ENCODE data around the gene SCAMP1. TPM values are rescaled to one million over a fixed set of nuclear protein-coding genes. Genes with fewer than 3 reads are reported as not detected.
A peak's percentile ranks its signal among the peaks of the same experiment; 100 is the strongest.

SCAMP1 gene
- total RNA-seq, 1 donor from 2014 or later = 21.9 TPM

- TF ChIP-seq POLR2A (IDR thresholded peaks at IDR 0.05) = no peak
- TF ChIP-seq CTCF (IDR thresholded peaks at IDR 0.05) = no peak
- no peak for TF ChIP-seq POLR2AphosphoS5 (IDR thresholded peaks at IDR 0.05; ENCODE audit: insufficient read depth in 1 of 2, low read depth in 1 of 2)
- no peaks in the 10 kb centered on the region for H3K36me3 ChIP-seq
- peaks cover 38% of the 10 kb centered on the region for H3K4me1 ChIP-seq
- intact Hi-C loops (cut with DNase I) = no loop called here
- H3K9me3 ChIP-seq = no peaks in the 10 kb centered on the region
- H3K27ac ChIP-seq = no peak overlapping the region
- H3K27me3 ChIP-seq = no peaks in the 10 kb centered on the region
- DNase-seq (ENCODE audit: extremely low spot score in 2 of 2) = no peak
- H3K4me3 ChIP-seq = no peak overlapping the region
Measured at GRCh38 chr5:78522476-78523260, 162.3 kb downstream of the SCAMP1 start.

- peak overlapping the region; percentile 0 for H3K27ac ChIP-seq
Measured at GRCh38 chr5:78523314-78524193, 163.1 kb downstream of the SCAMP1 start.

GRCh38 chr5:78526049-78526525 lies 165.7 kb downstream of the SCAMP1 start:
- Histone ChIP-seq H3K27me3 (no peaks in the 10 kb centered on the region), H3K27ac (peak overlapping the region; percentile 64), H3K4me3 (no peak overlapping the region), H3K4me1 (peaks cover 32% of the 10 kb centered on the region), H3K36me3 (no peaks in the 10 kb centered on the region), H3K9me3 (no peaks in the 10 kb centered on the region)
- intact Hi-C loops (cut with DNase I) = no loop called here
- no peak for DNase-seq (ENCODE audit: extremely low spot score in 2 of 2)
- TF ChIP-seq POLR2AphosphoS5 (IDR thresholded peaks at IDR 0.05; ENCODE audit: insufficient read depth in 1 of 2, low read depth in 1 of 2) (no peak), POLR2A (IDR thresholded peaks at IDR 0.05) (no peak), CTCF (IDR thresholded peaks at IDR 0.05) (no peak)

More at GRCh38 chr5:78523314-78524193, 163.1 kb downstream of the SCAMP1 start:
- no peaks in the 10 kb centered on the region for H3K9me3 ChIP-seq
- no peak for DNase-seq (ENCODE audit: extremely low spot score in 2 of 2)
- no peaks in the 10 kb centered on the region for H3K36me3 ChIP-seq
- no peaks in the 10 kb centered on the region for H3K27me3 ChIP-seq
- peaks cover 44% of the 10 kb centered on the region for H3K4me1 ChIP-seq
- no peak overlapping the region for H3K4me3 ChIP-seq
- TF ChIP-seq POLR2A (IDR thresholded peaks at IDR 0.05) (no peak), CTCF (IDR thresholded peaks at IDR 0.05) (no peak), POLR2AphosphoS5 (IDR thresholded peaks at IDR 0.05; ENCODE audit: insufficient read depth in 1 of 2, low read depth in 1 of 2) (no peak)
- intact Hi-C loops (cut with DNase I) = no loop called here

GRCh38 chr5:78527054-78527859 lies 166.8 kb downstream of the SCAMP1 start:
- Histone ChIP-seq H3K36me3 (no peaks in the 10 kb centered on the region), H3K4me3 (no peak overlapping the region), H3K9me3 (no peaks in the 10 kb centered on the region), H3K4me1 (peaks cover 32% of the 10 kb centered on the region), H3K27ac (peak overlapping the region; percentile 64), H3K27me3 (no peaks in the 10 kb centered on the region)
- intact Hi-C loops (cut with DNase I) = no loop called here
- TF ChIP-seq POLR2A (IDR thresholded peaks at IDR 0.05) (no peak), POLR2AphosphoS5 (IDR thresholded peaks at IDR 0.05; ENCODE audit: insufficient read depth in 1 of 2, low read depth in 1 of 2) (peak in 1 of 2 donors; percentile 87), CTCF (IDR thresholded peaks at IDR 0.05) (no peak)
- DNase-seq (ENCODE audit: extremely low spot score in 2 of 2) = no peak
